ENCODE data around the gene PROC. TPM values are rescaled to one million over a fixed set of nuclear protein-coding genes. Genes with fewer than 3 reads are reported as not detected.

Gene PROC
- total RNA-seq, 1 experiment from 2014 or later, result not detected

DNA sequence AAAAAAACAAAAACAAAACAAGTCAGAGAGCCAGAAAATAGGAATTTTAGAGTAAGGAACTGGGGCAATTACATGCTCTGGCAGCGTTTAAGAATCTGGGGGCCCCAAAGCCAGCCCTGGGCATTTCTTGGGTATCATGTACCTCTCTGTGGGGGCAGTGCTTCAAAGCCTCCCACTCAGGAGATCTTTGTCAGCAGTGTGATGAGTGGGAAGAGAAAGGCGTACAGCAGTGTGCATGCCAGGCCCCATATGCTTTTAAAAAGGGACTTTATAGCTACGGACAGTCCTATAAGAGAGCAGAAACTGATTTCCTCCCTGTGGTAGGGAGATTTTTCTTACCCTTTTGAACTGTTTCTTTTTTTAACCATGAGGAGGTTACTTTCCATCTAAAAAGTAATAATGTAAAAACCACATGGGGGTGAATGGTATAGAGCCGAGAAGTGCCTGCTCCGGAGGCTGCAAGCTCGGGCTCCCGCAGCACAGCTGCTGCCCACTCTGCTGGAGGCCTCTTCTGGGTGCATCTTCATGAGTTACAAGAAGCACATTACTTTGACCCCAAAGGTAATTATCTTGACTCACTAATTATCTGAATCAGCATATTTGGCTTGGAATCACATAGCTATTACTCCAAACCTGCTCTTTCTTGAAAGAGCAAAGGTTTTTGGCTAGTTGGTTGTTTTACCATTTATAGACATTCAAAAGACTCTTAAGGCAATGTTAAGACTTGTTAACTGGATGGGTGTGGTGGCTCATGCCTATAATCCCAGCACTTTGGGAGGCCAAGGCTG, 46.4 kb downstream of the PROC start:
- in situ Hi-C loops (cut with HindIII; ENCODE audit: low pct_unique_long_range_greater_than_20kb, low sequenced_read_pairs), result no loop called here

DNA sequence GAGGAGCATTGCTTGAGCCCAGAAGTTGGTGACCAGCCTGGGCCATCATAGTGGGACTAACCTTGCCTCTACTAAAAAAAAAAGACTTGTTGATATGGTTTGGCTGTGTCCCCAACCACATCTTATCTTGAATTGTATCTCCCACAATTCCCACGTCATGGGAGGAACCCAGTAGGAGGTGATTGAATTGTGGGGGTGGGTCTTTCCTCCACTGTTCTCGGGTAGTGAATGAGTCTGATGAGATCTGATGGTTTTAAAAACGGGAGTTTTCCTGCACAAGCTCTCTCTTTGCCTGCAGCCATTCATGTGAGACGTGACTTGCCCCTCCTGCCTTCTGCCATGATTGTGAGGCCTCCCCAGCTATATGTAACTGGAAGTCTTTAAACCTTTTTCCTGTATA, 47.0 kb downstream of the PROC start:
- DNase-seq (ENCODE audit: low read depth, low spot score), result no peak

More for the DNA sequence above, 46.4 kb downstream of the PROC start:
- no peak for DNase-seq (ENCODE audit: low read depth, low spot score)

DNA sequence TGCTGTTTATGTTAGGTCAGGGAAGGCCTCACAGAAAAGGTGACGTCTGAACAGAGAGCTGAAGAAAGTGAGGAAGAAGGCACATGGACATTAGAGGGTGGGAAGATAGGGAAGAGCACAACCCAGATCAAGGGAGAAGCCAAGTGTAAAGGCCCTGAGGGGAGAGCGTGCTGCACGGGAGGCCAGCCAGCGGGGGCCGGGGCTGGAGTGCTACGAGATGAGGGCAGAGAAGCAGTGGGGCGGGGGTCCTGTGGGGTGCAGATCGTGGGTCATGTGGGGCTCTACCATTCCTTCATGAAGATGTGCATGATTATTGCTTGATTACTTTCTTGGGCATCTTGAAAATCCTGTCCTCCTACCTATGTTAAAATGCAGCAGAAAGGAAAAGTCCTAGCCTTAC, 50.8 kb downstream of the PROC start:
- DNase-seq (ENCODE audit: low read depth, low spot score), result no peak
- in situ Hi-C loops (cut with HindIII; ENCODE audit: low pct_unique_long_range_greater_than_20kb, low sequenced_read_pairs), result no loop called here

More for the DNA sequence above, 47.0 kb downstream of the PROC start:
- in situ Hi-C loops (cut with HindIII; ENCODE audit: low pct_unique_long_range_greater_than_20kb, low sequenced_read_pairs), result no loop called here

DNA sequence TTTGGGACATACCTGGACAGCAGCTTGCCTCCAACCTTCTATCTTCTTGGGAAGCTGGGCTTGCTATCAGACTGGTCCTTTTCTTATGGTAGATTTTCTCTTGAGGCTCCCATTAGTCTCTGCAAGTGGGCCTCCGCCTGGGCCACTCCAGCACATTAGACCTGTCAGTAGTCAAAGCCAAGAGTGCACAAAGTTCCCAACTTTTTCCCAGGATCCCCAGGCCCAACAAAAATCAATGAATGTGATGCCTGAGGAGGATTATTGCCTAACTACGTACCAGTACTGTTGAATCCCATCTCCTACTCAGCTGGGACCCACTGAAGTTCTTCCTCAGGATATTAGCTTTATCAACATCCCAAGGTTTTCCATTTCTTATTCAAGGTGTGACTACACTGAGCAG, 51.7 kb downstream of the PROC start:
- no peak for DNase-seq (ENCODE audit: low read depth, low spot score)
- in situ Hi-C loops (cut with HindIII; ENCODE audit: low pct_unique_long_range_greater_than_20kb, low sequenced_read_pairs), result no loop called here

DNA sequence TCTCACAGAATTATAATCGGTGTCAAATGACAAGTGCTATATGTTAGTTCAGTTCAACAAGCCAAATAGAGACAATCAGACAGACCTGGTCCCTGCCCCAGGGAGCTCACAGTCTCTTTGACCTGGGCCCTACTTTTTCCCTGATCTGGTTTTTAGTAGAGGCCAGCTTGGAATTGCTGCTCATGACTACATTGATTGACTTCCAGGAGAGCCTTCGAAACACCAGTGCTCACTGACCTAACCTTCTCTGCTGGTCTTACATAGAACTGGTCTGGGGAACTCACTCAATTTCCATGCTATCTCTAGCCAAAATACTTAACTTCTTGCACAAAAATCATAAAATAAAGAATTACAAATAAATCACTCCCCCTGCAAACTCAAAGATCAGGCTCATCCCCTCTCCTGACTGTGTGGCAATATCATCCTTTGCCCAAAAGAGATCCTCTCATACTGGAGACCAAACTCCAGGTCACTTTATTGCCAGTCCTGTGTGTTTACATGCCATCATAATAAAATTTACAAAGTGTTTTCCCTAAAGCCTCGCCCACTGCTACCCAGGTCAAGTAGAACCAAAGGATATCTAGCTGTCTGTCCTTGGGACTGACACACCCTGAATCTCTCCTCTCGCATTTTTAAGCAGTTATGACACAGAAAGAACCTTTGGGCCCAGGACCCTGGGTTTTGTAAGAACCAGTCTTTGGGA, 53.2 kb downstream of the PROC start:
- DNase-seq (ENCODE audit: low read depth, low spot score), result no peak
- in situ Hi-C loops (cut with HindIII; ENCODE audit: low pct_unique_long_range_greater_than_20kb, low sequenced_read_pairs), result no loop called here

DNA sequence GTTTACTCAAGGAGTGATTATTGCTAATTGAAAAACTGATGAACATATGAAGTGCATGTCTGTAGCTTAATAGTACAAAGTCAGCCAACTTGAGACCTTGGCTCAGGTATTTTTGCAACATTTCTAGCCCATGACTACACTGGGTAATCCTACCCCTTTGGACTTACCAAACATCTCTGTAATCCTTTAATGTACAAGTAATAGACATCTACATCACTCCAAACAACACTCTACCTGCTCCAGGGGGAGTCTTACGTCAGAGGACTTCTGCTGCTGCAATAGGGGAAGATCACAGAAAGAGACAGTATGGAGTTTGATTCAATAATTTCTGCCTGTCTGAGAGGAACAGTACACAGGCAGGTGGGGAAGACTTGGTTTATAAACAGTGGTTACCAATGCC, 54.0 kb downstream of the PROC start:
- in situ Hi-C loops (cut with HindIII; ENCODE audit: low pct_unique_long_range_greater_than_20kb, low sequenced_read_pairs), result no loop called here
- no peak for DNase-seq (ENCODE audit: low read depth, low spot score)

DNA sequence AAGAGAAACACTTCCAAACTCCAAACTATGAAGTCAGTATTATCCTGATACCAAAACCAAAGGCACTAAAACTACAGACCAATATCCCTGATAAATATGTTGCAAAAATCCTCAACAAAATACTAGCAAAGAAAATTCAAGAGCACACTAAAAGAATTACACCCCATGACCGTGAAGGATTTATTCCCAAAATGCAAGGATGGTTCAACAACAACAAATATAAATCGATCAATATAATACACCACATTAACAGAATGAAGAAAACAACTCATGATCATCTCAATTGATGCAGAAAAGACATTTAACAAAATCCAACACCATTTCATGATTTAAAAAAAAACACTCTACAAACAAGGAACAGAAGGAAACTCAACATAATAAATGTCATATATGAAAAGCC, 57.6 kb downstream of the PROC start:
- no peak for DNase-seq (ENCODE audit: low read depth, low spot score)
- in situ Hi-C loops (cut with HindIII; ENCODE audit: low pct_unique_long_range_greater_than_20kb, low sequenced_read_pairs), result no loop called here

Small RNA genes lying within 50 kb of the gene (small RNA-seq; reads per million reads assigned to genes)
- gene MIR4783, result 0 to 0.14 reads per million in 2 experiments
- 0 reads per million in 2 experiments for gene RNU4-48P

Other genes with a start within 250 kb of the PROC start
- 0.19 and 0.26 TPM in 2 replicates for gene CYP27C1, start 198.1 kb upstream of the PROC start, total RNA-seq (2014; rRNA removed; shearing (Covaris generic))
- 33.0 and 33.8 TPM in 2 replicates for gene ERCC3, start 124.3 kb upstream of the PROC start, total RNA-seq (2014; rRNA removed; shearing (Covaris generic))
- gene MAP3K2, start 30.5 kb upstream of the PROC start, total RNA-seq (2014; rRNA removed; shearing (Covaris generic)), result 24.5 and 26.4 TPM in 2 replicates
- gene IWS1, start 108.1 kb downstream of the PROC start, total RNA-seq (2014; rRNA removed; shearing (Covaris generic)), result 35.9 and 43.1 TPM in 2 replicates
- gene MYO7B, start 117.3 kb downstream of the PROC start, total RNA-seq (2014; rRNA removed; shearing (Covaris generic)), result not detected in 2 replicates
- not detected in 2 replicates for gene GPR17, start 227.7 kb downstream of the PROC start, total RNA-seq (2014; rRNA removed; shearing (Covaris generic))